Activated B cell treated with CpG ODN at 0.5 μM for 24 hours (primary cell): ENCODE measurements around the gene PRKCE. TPM values are rescaled to one million over a fixed set of nuclear protein-coding genes. Genes with fewer than 3 reads are reported as not detected.

Experiments used
- ATAC-seq: fragments of 200-7000 bp; cut with Tn5 transposase; one replicate; pipeline ENCODE4 v1.10.0; 2021; ENCODE audit warnings: low read depth, mild to moderate bottlenecking, moderate library complexity
- CTCF ChIA-PET: fragments of 350-600 bp; sonication (Branson Sonifier 250); formaldehyde crosslinking; loops from one replicate; lab custom pipeline; 2021; ENCODE audit warnings: antibody characterized with exemption; lab: Charles Lee
- POLR2A ChIA-PET: fragments of 350-600 bp; sonication (Branson Sonifier 250); formaldehyde crosslinking; loops from one replicate; lab custom pipeline; 2021; ENCODE audit warnings: antibody characterized with exemption; lab: Charles Lee
- DNase-seq: peaks from one replicate; pipeline ENCODE4 v3.0.0; 2022
- H3K27ac Mint-ChIP-seq: one replicate; pipeline ENCODE4 v1.8.0; 2020; ENCODE audit warnings: mixed read lengths
- H3K27me3 Mint-ChIP-seq: one replicate; pipeline ENCODE4 v1.8.0; 2021; ENCODE audit warnings: mixed read lengths
- H3K36me3 Mint-ChIP-seq: one replicate; pipeline ENCODE4 v1.8.0; 2021; ENCODE audit warnings: low read depth, mixed read lengths
- H3K4me1 Mint-ChIP-seq: one replicate; pipeline ENCODE4 v1.8.0; 2021; ENCODE audit warnings: mixed read lengths
- H3K4me3 Mint-ChIP-seq: one replicate; pipeline ENCODE4 v1.8.0; 2020; ENCODE audit warnings: mild to moderate bottlenecking, mixed read lengths
- H3K9me3 Mint-ChIP-seq: one replicate; pipeline ENCODE4 v1.8.0; 2020; ENCODE audit warnings: mixed read lengths
- CTCF ChIP-seq: fragments of 200-600 bp; IDR thresholded peaks from one replicate; pipeline ENCODE4 v1.8.0; 2022; ENCODE audit warnings: antibody characterized with exemption, mild to moderate bottlenecking
- intact Hi-C: fragments of 100-400 bp; cut with micrococcal nuclease; formaldehyde crosslinking; loops from one replicate; pipeline ENCODE4 v1.15.1; 2024
- total RNA-seq: library from RNA; stranded (reverse); gene quantifications from 2 replicates; pipeline ENCODE4 v1.2.3, GENCODE V29; 2022

PRKCE gene
- total RNA-seq, 1 donor from 2014 or later, result 53.8 TPM

- intact Hi-C loops, result no loop called here
- CTCF ChIA-PET, result no interaction called here
- H3K4me1 Mint-ChIP-seq, result no peaks in the 10 kb centered on the region
- no peak overlapping the region for H3K27ac Mint-ChIP-seq
- no peaks in the 10 kb centered on the region for H3K27me3 Mint-ChIP-seq
- H3K4me3 Mint-ChIP-seq, result no peak overlapping the region
- DNase-seq (no peak), ATAC-seq (no peak)
- H3K36me3 Mint-ChIP-seq, result peaks cover 54% of the 10 kb centered on the region
- POLR2A ChIA-PET, result no interaction called here
- TF ChIP-seq CTCF, result no peak
- no peaks in the 10 kb centered on the region for H3K9me3 Mint-ChIP-seq
Measured at GRCh38 chr2:46026431-46026830, 375.0 kb downstream of the PRKCE start.

- H3K36me3 Mint-ChIP-seq, result peaks cover 64% of the 10 kb centered on the region
- no peak for TF ChIP-seq CTCF
- H3K27ac Mint-ChIP-seq, result no peak overlapping the region
- no peak for DNase-seq
- no peak overlapping the region for H3K4me3 Mint-ChIP-seq
- H3K27me3 Mint-ChIP-seq, result no peaks in the 10 kb centered on the region
- H3K9me3 Mint-ChIP-seq, result no peaks in the 10 kb centered on the region
- intact Hi-C loops, result no loop called here
- ChIA-PET CTCF (interaction anchor here (0.7 to 1.0 kb wide), 3 partner anchors 9 to 856 kb away, joined by 3 read pairs; no protein-coding TSS in a partner anchor), POLR2A (no interaction called here)
- ATAC-seq, result no peak
- H3K4me1 Mint-ChIP-seq, result no peaks in the 10 kb centered on the region
Measured at GRCh38 chr2:46029332-46029811, 377.9 kb downstream of the PRKCE start.

GRCh38 chr2:46030330-46030729 is 378.9 kb downstream of the PRKCE start:
- no peak for ATAC-seq
- Mint-ChIP-seq H3K4me1 (no peaks in the 10 kb centered on the region), H3K27me3 (no peaks in the 10 kb centered on the region), H3K4me3 (no peak overlapping the region), H3K27ac (no peak overlapping the region), H3K36me3 (peaks cover 56% of the 10 kb centered on the region), H3K9me3 (no peaks in the 10 kb centered on the region)
- no peak for TF ChIP-seq CTCF
- CTCF ChIA-PET, result interaction anchor here (1.0 kb wide), 1 partner anchor 33 kb away, joined by 3 read pairs; no protein-coding TSS in a partner anchor
- POLR2A ChIA-PET, result no interaction called here
- DNase-seq, result no peak
- intact Hi-C loops, result no loop called here

- Mint-ChIP-seq H3K27me3 (no peaks in the 10 kb centered on the region), H3K4me3 (no peak overlapping the region), H3K9me3 (no peaks in the 10 kb centered on the region), H3K36me3 (peaks cover 61% of the 10 kb centered on the region), H3K27ac (no peak overlapping the region), H3K4me1 (no peaks in the 10 kb centered on the region)
- intact Hi-C loops, result no loop called here
- ChIA-PET CTCF (no interaction called here), POLR2A (no interaction called here)
- no peak for TF ChIP-seq CTCF
- ATAC-seq, result no peak
- no peak for DNase-seq
Measured at GRCh38 chr2:46032161-46032813, 380.8 kb downstream of the PRKCE start.

GRCh38 chr2:46032996-46033395 is 381.5 kb downstream of the PRKCE start:
- Mint-ChIP-seq H3K27ac (no peak overlapping the region), H3K9me3 (no peaks in the 10 kb centered on the region), H3K4me1 (no peaks in the 10 kb centered on the region), H3K36me3 (peaks cover 61% of the 10 kb centered on the region), H3K27me3 (no peaks in the 10 kb centered on the region), H3K4me3 (no peak overlapping the region)
- CTCF ChIA-PET, result no interaction called here
- DNase-seq (no peak), ATAC-seq (no peak)
- TF ChIP-seq CTCF, result no peak
- POLR2A ChIA-PET, result no interaction called here
- intact Hi-C loops, result no loop called here
